RWPE2 (cell line): ENCODE results near the gene ARHGAP32.

Experiments
- ATAC-seq: fragments of 200-7000 bp; cut with Tn5 transposase; 3 replicates; pipeline ENCODE4 v1.9.1; 2021; ENCODE audit warnings: low read depth
- DNase-seq: peaks from one replicate; pipeline ENCODE4 v3.0.0-alpha.2; 2020; ENCODE audit warnings: low spot score
- H3K27ac ChIP-seq: fragments of 450-650 bp; 2 replicates; pipeline ENCODE4 v1.5.1; 2017; ENCODE audit warnings: mild to moderate bottlenecking; ENCODE audit not compliant: poor library complexity, severe bottlenecking
- H3K27me3 ChIP-seq: fragments of 250-450 bp; sonication (Bioruptor Pico); 2 replicates; pipeline ENCODE4 v1.5.1; 2021; ENCODE audit warnings: mild to moderate bottlenecking, moderate library complexity; ENCODE audit not compliant: insufficient read depth, poor library complexity, severe bottlenecking
- H3K36me3 ChIP-seq: fragments of 250-450 bp; sonication (Bioruptor Pico); 2 replicates; pipeline ENCODE4 v1.5.1; 2020; ENCODE audit warnings: low read depth, mild to moderate bottlenecking, moderate library complexity
- H3K4me1 ChIP-seq: fragments of 250-450 bp; sonication (Bioruptor Pico); 2 replicates; pipeline ENCODE4 v1.5.1; 2021; ENCODE audit warnings: mild to moderate bottlenecking, moderate library complexity; ENCODE audit not compliant: insufficient read depth, poor library complexity, severe bottlenecking
- H3K4me3 ChIP-seq: fragments of 250-450 bp; sonication (Bioruptor Pico); 2 replicates; pipeline ENCODE4 v1.5.1; 2021; ENCODE audit warnings: mild to moderate bottlenecking, moderate library complexity; ENCODE audit not compliant: severe bottlenecking
- H3K9me3 ChIP-seq: fragments of 250-450 bp; sonication (Bioruptor Pico); 2 replicates; pipeline ENCODE4 v1.5.1; 2021; ENCODE audit warnings: mild to moderate bottlenecking, moderate library complexity; ENCODE audit not compliant: severe bottlenecking
- TF ChIP-seq, protein P1 (sequence below): fragments of 450-650 bp; IDR thresholded peaks from one replicate; pipeline ENCODE4 v1.5.1; 2017; ENCODE audit warnings: mild to moderate bottlenecking, moderate library complexity; ENCODE audit not compliant: poor library complexity, severe bottlenecking

ARHGAP32 gene

DNA sequence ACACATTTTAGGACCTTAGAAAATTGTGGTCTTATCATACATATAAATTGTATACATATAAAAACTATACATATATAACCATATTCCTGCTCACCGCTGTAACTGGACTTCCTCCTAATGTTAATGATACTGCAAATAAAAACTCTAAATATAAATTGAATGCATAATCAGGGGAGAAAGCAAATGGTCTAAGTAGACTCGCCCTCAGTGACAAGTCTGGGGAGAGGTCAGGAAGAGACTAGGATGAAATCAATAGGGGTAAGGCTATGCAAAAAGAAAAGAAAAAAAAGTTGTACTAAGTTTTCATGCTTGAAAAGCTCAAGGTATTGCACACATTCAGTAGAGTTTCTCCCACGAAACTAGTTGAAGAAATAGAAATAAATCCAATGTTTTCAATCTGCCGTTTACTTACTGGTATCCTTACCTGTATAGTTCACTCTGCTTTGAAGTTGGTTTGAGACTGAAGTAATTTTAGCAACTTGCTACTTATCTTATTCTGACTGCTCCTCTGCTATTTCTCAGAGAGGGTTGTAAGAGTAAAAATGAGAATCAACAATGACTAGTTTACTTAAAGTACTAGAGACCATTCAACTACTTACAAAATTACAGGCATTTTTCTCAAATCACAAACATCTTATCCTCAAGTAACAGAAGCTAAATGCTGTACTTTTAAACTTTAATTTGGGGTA, 12.2 kb upstream of the ARHGAP32 start:
- H3K9me3 ChIP-seq: no peaks in the 10 kb centered on the region
- H3K4me3 ChIP-seq: no peak overlapping the region
- H3K36me3 ChIP-seq: no peaks in the 10 kb centered on the region
- TF ChIP-seq, protein P1, sequence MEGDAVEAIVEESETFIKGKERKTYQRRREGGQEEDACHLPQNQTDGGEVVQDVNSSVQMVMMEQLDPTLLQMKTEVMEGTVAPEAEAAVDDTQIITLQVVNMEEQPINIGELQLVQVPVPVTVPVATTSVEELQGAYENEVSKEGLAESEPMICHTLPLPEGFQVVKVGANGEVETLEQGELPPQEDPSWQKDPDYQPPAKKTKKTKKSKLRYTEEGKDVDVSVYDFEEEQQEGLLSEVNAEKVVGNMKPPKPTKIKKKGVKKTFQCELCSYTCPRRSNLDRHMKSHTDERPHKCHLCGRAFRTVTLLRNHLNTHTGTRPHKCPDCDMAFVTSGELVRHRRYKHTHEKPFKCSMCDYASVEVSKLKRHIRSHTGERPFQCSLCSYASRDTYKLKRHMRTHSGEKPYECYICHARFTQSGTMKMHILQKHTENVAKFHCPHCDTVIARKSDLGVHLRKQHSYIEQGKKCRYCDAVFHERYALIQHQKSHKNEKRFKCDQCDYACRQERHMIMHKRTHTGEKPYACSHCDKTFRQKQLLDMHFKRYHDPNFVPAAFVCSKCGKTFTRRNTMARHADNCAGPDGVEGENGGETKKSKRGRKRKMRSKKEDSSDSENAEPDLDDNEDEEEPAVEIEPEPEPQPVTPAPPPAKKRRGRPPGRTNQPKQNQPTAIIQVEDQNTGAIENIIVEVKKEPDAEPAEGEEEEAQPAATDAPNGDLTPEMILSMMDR: no peak
- H3K27ac ChIP-seq: no peak overlapping the region
- no peaks in the 10 kb centered on the region for H3K4me1 ChIP-seq
- ATAC-seq (no peak), DNase-seq (no peak)
- H3K27me3 ChIP-seq: no peaks in the 10 kb centered on the region

DNA sequence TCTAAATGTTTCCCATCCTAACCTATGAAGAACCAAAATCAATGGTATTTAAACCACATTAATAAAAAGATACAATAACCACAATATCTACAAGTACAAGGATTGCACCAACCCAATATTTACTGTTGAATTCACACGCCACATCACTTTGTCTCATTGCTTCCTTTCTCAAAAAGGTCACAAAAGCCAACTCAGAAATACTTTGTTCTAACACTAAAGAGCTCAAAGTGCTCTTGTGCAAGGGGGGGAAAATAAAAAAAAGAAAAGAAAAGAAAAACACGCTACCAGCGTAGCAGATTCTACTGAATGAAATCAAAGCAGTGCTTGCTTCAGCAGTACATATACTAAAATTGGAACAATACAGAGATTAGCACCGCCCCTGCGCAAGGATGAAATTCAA, 10.5 kb upstream of the ARHGAP32 start:
- ATAC-seq (no peak), DNase-seq (no peak)
- Histone ChIP-seq H3K27me3 (no peaks in the 10 kb centered on the region), H3K9me3 (no peaks in the 10 kb centered on the region), H3K27ac (no peak overlapping the region), H3K4me1 (no peaks in the 10 kb centered on the region), H3K4me3 (no peak overlapping the region), H3K36me3 (no peaks in the 10 kb centered on the region)
- TF ChIP-seq, protein P1: no peak

DNA sequence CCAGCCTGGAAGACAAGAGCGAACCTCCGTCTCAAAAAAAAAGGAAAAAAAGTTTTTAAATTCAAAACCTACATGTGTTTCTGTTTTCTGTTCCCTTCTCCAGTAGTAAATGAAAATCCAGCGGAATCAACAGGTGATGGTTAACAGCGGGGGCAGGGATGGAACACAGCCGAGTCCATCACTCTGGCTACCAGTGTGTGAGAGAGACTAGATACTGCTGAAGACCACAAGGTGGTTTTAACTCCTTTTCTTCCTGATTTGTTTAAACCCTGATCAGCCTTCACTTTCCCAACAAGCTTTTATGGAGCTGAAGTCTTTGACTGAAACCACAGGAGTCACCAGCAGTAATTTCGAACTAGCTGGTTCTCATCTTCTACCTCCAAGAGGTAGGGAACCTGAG, 3.6 kb upstream of the ARHGAP32 start:
- DNase-seq (no peak), ATAC-seq (no peak)
- Histone ChIP-seq H3K27ac (no peak overlapping the region), H3K36me3 (no peaks in the 10 kb centered on the region; the same call in 1 of the 2 replicates), H3K4me3 (no peak overlapping the region), H3K4me1 (peaks cover 19% of the 10 kb centered on the region), H3K27me3 (no peaks in the 10 kb centered on the region), H3K9me3 (no peaks in the 10 kb centered on the region)
- TF ChIP-seq, protein P1: no peak

DNA sequence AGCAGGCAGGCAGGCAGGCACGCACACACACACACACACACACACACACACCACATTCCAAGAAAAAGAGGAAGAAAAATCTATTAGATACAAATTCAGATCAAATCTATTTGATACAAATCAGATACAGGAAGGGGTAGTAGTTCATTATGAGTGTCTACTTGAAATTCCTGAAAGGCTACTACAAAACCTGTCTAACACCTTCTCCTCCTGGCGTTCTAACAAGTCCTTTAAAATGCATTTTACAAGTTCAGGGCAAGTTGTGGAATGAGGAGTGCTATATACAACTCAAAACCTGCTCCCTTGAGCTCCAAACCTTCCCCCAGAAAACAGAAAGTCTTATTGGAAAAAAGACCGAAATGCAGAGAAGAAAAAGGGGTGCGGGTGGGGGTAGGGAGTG, 476 bp downstream of the ARHGAP32 start:
- no peak for DNase-seq
- H3K27ac ChIP-seq: peak overlapping the region; percentile 47

More for the DNA sequence above, 476 bp downstream of the ARHGAP32 start:
- Histone ChIP-seq H3K27me3 (no peaks in the 10 kb centered on the region), H3K36me3 (no peaks in the 10 kb centered on the region; the same call in 1 of the 2 replicates), H3K4me3 (no peak overlapping the region), H3K4me1 (peaks cover 33% of the 10 kb centered on the region), H3K9me3 (no peaks in the 10 kb centered on the region)
- TF ChIP-seq, protein P1: no peak
- peak; percentile 66 for ATAC-seq
